Neural progenitor cell (in vitro differentiated cells): ENCODE results near the gene TTC9.

Source experiments
- CTCF ChIP-seq: fragments of 200-600 bp; sonication (generic); IDR thresholded peaks from 2 replicates; pipeline ENCODE4 v1.5.1; 2017; ENCODE audit warnings: antibody characterized with exemption, mild to moderate bottlenecking
- EZH2 ChIP-seq: fragments of 200-600 bp; sonication (generic); IDR thresholded peaks from 2 replicates; pipeline ENCODE4 v1.6.1; 2017; ENCODE audit warnings: antibody characterized with exemption, mild to moderate bottlenecking, moderate library complexity

GRCh38 chr14:70664698-70665447, 23.2 kb downstream of the TTC9 start:
- TF ChIP-seq CTCF (no peak), EZH2 (no peak)
